Effector memory CD8-positive, alpha-beta T cell (primary cell): Measurements from ENCODE around the gene ABHD13.

Experiments used
- ATAC-seq: fragments of 150-1000 bp; cut with Tn5 transposase; replicated peaks from 2 replicates; pipeline ENCODE4 v1.10.0; 2021; ENCODE audit warnings: mild to moderate bottlenecking, moderate library complexity
- DNase-seq, 3 experiments: peaks; one replicate each; pipeline ENCODE4 v3.0.0; 2021
- H3K27ac Mint-ChIP-seq, 2 donors: one replicate each; pipeline ENCODE4 v1.8.0; 2022; ENCODE audit warnings: mild to moderate bottlenecking in 2 of 2, mixed read lengths in 2 of 2, moderate library complexity in 2 of 2
- H3K27me3 Mint-ChIP-seq, 2 donors: one replicate each; pipeline ENCODE4 v1.8.0; 2022; ENCODE audit warnings: mixed read lengths in 2 of 2
- H3K36me3 Mint-ChIP-seq: one replicate; pipeline ENCODE4 v1.8.0; 2022; ENCODE audit warnings: mild to moderate bottlenecking, moderate library complexity, mixed read lengths; ENCODE audit not compliant: insufficient read depth
- H3K4me1 Mint-ChIP-seq, 2 donors: one replicate each; pipeline ENCODE4 v1.8.0; 2022; ENCODE audit warnings: low read depth in 2 of 2, mixed read lengths in 2 of 2
- H3K4me3 Mint-ChIP-seq, 2 donors: one replicate each; pipeline ENCODE4 v1.8.0; 2022; ENCODE audit warnings: mild to moderate bottlenecking in 2 of 2, mixed read lengths in 2 of 2, moderate library complexity in 2 of 2
- H3K9me3 Mint-ChIP-seq, 2 donors: one replicate each; pipeline ENCODE4 v1.8.0; 2022; ENCODE audit warnings: mixed read lengths in 2 of 2

The ABHD13 gene

DNA sequence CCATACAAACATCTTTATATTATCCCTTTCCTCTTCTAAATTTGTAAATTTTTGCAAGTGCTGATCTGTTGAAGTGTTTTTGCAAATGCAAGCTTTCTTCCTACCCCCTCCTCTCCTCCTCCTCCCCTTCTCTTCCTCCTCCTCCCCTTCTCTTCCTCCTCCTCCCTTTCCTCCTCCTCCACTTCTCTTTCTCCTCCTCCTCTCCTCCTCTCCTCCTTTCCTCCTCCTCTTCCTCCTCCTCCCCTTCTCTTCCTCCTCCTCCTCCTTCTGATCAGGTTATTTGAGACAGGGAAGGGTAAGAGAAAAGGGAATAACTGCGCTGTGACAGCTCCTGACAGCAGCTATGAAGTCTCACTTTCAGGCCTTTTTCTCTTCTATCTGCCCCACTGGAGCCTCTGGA, 60.3 kb downstream of the ABHD13 start:
- no peaks in the 10 kb centered on the region for H3K27me3 Mint-ChIP-seq

DNA sequence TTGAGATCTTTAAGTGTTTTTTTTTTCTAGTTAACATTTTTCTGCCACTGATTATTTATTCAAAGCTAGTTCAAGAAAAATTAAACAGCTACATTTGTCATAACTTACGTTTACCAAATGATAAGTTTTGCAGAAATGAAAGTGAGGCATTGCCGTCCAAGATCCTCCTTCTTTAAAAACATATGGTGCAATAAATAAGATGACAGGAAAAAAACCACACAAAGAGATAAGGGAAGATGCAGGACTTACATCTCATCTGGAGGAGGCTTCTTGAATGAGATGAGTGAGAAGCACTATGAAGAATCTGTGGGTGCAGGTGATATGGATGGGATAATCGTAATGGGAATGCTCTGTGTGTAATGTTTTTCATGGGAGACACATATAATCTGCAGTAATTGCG, 63.7 kb downstream of the ABHD13 start:
- no peak for ATAC-seq
- no peaks in the 10 kb centered on the region for H3K27me3 Mint-ChIP-seq
- peaks cover 0 to 2% of the 10 kb centered on the region in 2 donors for H3K4me1 Mint-ChIP-seq
- DNase-seq: no peak
- no peaks in the 10 kb centered on the region for H3K36me3 Mint-ChIP-seq
- no peak overlapping the region for H3K4me3 Mint-ChIP-seq
- no peaks in the 10 kb centered on the region for H3K9me3 Mint-ChIP-seq
- no peak overlapping the region for H3K27ac Mint-ChIP-seq

More for the DNA sequence above, 60.3 kb downstream of the ABHD13 start:
- Mint-ChIP-seq H3K4me3 (no peak overlapping the region), H3K27ac (no peak overlapping the region), H3K9me3 (no peaks in the 10 kb centered on the region), H3K4me1 (peaks cover 0 to 2% of the 10 kb centered on the region in 2 donors), H3K36me3 (no peaks in the 10 kb centered on the region)
- DNase-seq (no peak), ATAC-seq (no peak)

DNA sequence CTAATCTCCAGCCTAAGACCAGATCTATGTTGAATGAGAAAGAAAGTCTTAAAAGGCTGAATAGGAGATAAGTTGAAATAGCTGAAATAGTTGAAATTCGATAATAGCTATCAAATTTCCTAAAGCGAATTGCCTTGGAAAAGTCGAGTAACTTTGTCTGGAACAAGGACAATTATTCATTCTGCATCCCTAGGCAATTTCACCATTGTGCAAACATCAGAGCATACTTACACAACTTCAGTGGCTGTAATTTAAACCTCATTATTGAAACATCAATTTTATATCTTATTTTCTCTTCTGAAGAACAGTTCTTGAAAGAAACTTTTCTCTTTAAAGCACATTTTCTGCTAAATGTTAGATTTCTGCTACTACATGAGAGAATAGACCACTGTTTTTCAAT, 64.9 kb downstream of the ABHD13 start:
- no peaks in the 10 kb centered on the region for H3K36me3 Mint-ChIP-seq
- H3K9me3 Mint-ChIP-seq: no peaks in the 10 kb centered on the region
- ATAC-seq: no peak
- DNase-seq: no peak
- no peak overlapping the region for H3K4me3 Mint-ChIP-seq
- H3K27ac Mint-ChIP-seq: no peak overlapping the region
- no peaks in the 10 kb centered on the region for H3K27me3 Mint-ChIP-seq
- H3K4me1 Mint-ChIP-seq: peaks cover 0 to 2% of the 10 kb centered on the region in 2 donors
